SKM-1 treated with dmso at 0.1 percent for 144 hours (cell line): Measurements from ENCODE around the gene SLC32A1.

ENCODE experiments used
- DNase-seq: peaks from one replicate; lab custom pipeline; 2025; ENCODE audit not compliant: unreplicated experiment; lab: John Stamatoyannopoulos, UW

Gene SLC32A1, protein sequence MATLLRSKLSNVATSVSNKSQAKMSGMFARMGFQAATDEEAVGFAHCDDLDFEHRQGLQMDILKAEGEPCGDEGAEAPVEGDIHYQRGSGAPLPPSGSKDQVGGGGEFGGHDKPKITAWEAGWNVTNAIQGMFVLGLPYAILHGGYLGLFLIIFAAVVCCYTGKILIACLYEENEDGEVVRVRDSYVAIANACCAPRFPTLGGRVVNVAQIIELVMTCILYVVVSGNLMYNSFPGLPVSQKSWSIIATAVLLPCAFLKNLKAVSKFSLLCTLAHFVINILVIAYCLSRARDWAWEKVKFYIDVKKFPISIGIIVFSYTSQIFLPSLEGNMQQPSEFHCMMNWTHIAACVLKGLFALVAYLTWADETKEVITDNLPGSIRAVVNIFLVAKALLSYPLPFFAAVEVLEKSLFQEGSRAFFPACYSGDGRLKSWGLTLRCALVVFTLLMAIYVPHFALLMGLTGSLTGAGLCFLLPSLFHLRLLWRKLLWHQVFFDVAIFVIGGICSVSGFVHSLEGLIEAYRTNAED

DNA sequence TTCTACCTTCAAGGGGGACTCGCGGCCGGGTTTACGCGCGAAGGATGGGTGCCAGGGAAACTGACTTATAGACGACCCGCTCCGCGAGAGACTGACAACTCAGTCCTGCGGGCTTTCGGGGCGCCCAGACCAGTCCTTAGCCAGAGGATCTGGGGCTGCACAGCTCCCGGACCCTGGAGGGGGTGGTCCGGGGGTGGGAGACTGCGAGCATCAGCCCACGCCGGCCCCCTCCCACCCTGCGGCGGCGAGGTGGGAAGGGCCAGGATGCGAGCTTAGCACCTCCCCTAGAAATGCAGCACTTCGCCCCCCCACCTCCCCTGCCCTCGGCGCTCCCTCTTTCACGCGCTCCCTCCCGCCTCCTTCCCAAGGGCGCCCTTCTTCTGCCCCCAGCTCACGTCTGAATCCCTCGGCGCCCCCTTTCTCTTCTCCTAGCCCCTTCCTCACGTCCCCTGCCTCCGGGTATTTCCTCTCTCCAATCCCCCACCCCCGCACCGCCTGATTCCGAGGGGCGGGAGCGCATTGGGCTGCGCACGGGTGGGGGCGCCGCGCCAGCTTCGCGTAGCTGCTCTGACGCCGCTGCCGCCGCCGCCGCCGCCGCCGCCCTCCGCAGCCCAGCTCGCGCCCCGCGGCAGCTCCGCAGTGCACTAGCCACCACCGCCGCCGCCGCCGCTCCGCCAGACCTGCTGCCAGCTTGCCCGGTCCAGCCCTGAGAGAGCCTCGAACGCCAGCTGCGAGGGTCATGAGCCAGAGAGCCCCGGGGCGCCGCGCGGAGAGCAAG, at the start of gene SLC32A1:
Gene SLC32A1 (plus strand): TSS at position 639 of the 778 bp plus-strand sequence. CDS start 239 bp downstream, outside the sequence.
- DNase-seq, result no peak

DNA sequence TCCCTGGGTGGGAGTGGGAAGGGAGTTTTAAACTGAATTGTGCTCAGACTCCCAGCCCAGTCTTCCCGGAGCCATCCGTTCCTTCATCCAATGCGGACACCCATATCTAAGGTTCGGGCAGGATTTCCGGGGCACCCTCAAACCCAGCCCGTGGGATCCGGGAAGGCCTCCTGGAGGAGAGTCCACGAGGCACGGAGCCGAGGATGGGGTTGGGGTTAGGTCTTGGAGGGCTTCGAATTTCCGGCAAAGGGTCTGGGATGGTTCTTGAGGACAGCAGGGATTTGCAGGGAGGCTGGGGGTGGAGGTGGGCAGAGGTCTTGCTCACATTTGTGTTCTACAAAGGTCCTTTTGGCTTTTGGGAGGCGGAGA, 49.5 kb upstream of the SLC32A1 start:
- DNase-seq, result no peak

DNA sequence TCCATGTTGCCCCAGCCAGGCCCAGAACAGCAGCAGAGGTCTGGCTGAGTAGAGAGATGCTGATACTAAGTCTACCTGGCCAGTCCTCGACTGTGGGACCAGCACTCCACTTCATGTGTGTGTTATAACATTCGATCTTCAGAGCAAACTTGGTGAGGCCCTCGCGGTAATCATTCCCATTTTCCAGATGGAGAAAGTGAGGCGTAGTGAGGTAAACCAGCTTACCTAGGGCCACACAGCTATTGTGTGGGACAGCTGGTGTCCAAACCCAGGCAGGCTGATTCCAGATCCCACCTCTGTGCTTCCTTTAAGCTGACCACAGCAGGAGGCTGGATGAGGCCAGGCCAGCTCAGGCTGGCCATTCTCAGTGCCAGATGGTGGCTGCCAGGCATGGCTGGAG, 47.7 kb upstream of the SLC32A1 start:
- DNase-seq, result no peak

DNA sequence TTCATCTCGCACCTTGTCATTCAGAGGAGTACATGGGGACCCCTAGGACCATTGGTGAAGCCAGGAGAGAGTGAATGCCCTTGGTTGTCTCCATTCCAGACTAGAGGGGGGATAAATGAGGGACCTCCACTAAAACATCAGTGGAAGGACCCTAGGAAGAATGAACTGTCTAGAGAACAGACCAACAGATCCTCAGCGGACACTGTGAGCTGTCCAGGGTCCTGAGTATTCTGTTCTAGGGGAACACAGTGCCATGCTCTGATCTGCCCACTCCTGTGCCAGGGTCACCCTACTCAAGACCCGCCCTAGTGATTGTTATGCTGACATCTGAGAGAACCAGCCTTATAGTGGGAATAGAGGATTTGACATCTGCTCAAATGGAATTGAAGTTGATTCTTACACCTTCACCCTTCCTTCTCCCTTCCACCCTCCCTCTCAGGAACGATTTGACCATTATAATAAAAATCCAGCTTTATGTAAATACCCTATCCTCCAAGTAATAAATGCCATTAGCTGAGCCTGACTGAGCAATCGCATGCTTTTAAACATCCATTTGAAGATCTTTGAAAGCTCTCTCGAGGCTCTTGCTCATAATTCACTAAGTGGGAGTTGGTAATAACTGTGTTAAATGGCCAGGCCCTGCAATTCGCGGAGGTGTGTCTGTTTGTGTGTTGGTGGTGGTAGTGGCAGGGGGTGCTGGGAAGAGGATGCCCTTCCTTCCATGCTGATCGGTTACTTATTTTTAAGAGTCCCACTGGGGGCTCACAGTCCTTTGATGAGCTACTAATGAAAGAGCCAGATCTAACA, 43.6 kb upstream of the SLC32A1 start:
- DNase-seq, result no peak

DNA sequence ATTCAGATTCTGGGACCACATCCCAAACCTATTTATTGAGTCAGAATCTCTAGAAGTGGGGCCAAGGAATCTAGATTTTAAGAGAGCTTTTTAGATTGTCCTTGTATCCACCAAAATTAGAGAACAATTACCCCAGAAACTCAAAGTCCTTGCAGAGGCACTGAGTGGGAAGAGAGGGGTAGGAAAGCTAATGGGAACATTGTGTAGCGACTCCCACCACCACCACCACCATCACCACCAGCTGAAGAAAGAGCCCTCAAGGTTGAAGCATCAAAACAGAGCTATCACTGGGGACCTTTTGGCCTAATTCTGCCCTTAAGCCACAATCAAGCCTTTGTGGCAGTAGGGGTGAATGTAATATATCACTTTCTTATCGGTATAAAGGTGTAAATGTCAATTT, 39.0 kb upstream of the SLC32A1 start:
- DNase-seq, result no peak

DNA sequence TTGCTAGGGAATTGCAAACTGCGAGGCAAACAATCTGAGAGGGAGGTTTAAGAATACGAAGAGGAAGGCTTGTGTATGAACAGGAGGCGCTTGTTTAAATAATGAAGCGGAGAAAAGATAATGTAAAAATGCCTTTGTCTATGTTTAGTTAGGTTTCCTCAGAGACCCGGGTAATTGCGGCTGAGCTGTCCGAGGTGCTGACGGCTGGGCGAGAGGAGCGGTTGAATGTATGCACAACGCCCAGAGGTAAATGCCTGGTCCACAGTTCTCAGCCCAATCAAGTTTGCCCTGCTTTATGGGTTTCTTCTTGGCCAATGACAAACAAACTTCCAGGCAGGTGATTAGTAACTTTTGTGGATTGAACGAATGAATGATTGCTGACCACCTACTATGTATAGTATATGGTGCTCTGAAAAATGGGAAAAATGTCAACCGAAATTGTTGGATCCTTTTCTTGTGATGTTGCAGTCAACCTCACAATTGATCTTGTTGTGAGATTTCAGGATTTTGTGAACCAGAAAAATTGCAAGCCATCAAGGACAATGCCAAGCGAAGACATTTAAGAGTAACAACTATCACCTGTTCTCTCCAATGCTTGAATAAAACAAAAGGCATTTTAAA, 38.3 kb upstream of the SLC32A1 start:
- DNase-seq, result peak; percentile 5

DNA sequence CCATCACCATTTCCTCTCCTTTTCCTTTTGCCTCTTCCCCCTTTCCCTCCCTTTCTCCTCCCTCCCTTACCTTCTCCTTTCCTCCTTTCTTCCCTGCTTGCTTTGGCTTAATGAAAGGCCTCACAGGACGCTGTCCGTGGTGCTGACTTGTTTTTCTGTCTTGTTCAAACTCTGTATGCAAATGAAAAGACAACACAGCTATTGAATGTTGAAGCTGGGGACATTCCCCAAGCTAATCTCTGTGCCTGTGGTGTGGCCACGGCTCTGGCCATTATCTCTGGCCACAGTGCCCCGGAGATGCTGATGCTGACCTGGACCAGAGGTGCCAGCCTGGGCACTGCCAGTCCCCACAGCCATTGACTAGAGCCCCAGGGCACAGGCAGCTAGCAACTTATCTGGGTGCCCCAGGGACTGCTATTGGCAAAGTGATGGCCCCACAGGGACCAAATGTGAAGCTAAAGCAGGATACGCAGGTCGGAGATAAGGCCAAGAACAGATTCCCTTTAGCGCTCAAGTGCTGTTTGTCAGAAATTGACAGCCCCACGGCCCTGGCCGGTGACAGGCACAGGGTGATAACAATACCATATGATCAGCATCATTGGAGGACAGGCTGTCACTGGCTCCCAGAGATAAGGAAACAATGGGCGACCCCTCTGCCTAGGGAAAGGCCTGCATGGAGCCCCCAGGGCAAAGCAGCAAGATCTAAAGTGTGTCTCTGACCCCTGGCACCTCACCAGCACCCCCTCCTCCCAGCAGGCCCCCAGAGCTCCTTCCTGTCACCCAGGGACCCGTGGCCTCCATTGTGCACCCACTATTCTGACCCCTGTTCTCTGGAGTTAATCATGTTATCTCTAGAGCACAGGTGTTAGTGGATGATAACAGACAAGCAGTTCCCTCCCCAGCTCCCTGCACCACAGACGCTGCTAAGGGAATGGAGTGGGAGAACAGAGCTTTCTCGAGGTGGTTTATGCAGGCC, 31.6 kb upstream of the SLC32A1 start:
- no peak for DNase-seq

DNA sequence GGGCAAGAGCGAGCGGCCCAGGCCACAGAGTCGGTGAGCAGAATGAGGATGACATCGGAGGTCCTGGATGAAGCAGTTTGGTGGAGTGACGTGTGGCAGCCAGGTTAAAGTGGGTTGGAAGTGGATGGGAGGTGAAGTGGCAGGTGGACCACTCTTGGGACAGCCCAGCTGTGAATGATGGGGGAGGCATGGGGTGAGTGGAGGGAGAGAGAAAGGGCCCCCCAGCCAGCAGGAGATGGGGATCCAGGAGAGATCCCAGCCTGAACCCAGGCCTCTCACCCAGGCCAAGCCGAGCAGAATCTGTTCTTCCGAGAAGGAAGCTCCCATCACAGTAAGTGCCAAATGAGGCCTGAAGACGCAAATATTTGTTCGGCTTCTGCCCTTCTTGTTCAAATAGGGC, 27.0 kb upstream of the SLC32A1 start:
- DNase-seq, result no peak

DNA sequence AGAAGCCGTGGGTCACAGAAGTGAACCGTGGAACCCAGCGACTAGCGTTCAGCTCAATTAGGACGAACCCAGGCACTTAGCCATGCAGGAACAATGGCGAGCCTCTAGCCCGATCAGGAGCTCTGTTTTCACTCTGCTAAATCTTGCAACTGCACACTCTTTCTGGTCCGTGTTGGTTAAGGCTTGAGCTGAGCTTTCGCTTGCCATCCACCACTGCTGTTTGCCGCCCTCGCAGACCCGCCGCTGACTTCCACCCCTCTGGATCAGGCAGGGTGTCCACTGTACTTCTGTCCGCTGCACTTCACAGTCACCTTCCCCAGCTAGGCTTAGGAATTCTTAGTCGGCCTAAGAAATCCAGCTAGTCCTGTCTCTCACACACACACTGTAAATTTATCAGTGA, 25.7 kb upstream of the SLC32A1 start:
- DNase-seq, result no peak

DNA sequence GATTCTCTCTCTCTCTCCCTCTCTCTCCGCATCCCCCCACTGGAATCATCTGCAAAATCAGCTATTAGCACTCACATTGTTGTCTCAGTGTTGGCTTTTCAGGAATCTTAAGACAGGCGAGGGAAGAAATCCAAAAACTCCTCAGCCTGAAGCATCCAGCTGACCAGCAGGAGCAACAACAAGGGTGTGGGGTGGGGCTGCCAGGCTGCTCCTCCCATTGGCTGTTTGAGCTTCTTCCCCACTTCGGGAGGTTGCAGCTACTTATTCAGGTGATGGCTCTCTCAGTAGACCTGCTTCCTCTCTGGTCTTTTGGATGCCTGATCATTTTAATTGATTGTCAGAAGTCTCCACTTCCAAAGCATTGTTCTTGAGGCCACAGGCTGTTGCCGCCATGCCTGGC, 24.1 kb upstream of the SLC32A1 start:
- DNase-seq, result no peak

DNA sequence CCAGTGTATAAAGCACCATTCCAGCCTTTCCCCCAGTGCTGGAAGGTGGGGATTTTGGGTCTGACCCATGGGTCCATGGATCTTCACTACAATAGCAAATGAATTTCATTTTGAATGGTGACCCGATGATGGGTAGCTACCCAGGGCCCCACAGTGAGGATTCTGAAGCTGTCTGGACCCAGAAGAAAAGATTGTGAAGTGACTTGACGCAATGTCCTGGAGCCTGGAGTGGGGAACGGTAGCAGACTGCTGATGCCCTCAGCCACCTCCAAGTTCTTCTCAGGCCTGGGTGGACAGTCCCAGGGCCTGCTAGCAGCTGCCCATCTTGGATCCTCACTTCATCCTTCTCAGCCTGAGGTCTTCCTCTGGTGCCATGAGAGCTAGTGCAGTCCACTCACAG, 23.4 kb upstream of the SLC32A1 start:
- no peak for DNase-seq

DNA sequence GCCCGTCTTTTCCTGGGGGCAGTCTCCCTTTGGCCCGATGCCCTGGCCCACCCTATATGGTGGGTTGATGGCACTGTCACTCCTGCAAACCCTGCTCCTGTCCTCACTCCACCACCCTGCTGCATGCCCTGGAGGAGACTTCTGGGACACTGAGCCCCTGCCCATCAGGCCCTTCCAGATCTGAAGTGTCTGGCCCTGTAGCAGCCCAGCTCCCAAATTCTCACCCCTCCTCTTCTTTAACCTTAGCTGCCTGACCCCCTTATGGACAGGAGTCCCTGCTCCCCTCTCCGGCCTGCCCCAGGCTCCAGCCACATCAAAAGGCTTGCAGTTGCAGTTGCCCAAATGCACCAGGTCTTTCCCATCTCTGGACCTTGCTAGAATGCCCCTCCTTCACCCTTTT, 20.8 kb upstream of the SLC32A1 start:
- DNase-seq, result no peak

DNA sequence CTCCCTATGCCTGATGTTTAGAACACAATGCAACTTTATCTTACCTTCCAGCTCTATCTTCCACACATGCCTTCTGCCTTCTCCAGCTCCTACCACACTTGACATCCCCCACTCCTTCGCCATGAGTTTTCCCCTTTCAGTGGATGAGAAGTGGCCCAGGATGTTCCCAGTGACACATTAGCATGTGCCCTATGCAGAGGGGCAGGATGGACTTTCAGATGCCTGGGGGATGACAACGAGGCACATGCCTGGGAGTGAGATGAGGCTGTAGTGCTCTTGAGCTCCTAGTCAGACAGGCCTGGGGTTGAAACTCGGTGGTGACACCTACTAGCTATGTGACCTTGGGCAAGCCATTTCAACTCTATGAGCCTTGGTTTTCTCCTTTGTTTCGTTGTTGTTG, 20.1 kb upstream of the SLC32A1 start:
- no peak for DNase-seq

DNA sequence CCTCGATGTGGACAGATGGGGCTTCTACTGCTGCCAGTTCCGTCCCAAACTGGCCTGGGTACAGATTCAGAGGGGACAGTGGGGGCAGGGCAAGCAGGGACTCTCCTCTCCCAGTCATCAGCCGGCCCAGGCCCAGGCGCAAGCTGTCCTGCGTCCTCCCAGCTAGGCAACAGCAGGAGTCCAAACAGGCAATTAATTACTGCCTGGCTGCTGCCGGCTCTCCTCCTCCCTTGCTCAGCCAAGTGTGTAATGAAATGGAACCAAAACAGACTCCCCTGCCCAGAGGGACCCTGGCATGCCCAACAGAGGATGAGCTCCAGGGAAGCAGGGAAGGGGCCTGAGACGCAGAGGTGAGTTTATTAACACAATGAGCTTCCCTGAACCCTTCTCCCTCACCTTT, 17.8 kb upstream of the SLC32A1 start:
- DNase-seq, result no peak

DNA sequence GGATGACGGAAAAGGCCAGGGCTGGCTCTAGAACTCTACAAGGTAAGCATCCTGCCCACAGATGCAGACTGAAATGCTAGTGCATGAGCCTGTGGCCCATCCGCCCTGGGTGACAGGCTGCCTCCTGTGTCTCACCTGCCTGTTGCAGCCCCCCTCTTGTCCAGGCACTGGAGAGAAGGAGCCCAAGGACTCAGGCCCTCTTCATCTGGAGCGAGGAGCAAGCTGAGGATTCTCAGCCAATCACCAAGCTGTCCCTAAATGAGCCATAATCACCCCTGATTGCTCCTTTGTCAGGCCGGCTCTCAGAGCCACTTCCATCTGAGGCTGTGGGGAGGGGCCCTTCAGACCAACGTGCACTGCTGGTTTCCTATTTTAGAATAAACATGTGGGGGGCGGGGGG, 10.0 kb upstream of the SLC32A1 start:
- DNase-seq, result no peak

DNA sequence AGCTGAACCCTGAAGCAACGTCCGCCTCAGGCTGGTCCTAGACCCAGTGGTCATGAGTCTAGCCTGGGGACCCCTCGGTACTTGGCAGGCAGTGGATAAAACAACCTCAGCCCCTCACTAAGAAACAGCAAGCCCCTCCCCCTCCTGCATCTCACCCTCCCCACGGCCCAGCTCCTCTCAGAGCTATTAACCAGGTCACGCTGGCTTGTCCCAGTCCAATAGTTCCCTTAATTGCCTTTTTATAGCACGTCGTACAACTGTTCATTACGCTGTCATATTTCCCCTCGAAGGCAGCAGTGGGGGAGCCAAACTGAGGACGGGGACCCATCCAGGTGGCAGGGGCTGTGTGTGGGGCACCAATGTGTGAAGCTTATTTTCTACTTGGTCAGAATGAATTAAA, 8.6 kb upstream of the SLC32A1 start:
- no peak for DNase-seq

DNA sequence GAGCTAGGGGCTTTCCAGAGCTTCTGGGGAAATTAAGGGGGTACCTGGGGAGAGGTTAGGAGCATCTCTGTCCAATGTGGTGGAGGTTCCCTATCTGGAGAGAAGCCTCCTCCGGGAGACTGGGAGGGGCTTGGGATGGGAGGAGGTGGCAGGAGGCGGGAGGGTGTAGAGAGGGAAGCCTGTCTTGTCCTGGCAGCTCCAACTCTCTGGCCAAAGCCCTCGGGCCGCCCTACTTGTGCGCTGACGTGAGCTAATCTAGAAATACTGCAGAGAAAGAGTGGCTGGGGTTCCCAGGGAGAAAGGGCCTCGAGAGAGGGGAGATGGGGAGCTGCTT, 1.6 kb upstream of the SLC32A1 start:
- DNase-seq, result no peak

DNA sequence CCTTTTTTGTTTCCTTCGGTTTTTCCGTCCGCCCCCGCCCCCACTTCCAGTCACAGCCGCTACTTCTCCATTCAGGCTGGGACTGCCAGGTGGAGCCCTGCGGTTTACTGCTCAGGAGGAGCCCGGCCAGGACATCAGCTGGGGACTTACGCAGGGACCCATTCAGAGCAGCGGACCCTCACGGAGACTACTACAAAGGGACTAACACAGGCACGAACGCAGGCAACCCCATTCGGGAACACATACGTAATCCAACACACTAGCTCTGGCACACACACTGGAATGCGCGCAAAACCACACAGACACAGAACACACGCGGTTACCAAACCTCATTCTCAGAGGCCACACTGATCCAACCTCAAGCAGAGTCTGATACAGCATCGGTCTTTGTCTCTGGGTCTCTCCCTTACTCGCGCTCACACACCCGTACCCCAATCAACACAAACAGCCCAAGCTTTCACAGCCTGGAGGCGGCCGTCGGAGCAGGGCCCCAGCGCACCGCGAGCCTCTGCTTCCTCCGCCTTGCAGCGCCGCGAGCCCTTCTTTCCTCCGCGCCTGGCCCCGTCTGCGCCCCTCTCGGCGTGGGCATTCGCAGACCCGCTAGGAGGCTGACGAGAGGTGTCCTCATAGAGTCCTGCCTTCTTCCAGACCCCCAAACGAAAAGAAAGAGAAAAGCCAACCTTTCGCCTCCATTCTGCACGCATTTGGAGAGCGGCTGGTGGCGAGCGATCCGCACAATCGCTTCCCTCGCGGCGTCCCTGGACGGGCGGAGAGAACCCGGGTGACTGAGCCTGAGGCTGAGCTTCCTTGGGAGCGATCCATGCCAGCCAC, 1.1 kb upstream of the SLC32A1 start:
- no peak for DNase-seq

DNA sequence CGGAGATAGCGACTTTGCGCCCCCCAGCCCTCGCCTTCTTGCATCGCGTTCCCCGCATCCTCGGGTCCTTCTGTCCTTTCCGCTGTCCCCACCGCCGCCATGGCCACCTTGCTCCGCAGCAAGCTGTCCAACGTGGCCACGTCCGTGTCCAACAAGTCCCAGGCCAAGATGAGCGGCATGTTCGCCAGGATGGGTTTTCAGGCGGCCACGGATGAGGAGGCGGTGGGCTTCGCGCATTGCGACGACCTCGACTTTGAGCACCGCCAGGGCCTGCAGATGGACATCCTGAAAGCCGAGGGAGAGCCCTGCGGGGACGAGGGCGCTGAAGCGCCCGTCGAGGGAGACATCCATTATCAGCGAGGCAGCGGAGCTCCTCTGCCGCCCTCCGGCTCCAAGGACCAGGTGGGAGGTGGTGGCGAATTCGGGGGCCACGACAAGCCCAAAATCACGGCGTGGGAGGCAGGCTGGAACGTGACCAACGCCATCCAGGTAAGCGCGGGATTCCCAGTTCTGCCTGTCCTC, 401 bp downstream of the SLC32A1 start:
- no peak for DNase-seq
